ENCODE results near the gene CLEC16A. TPM values are rescaled to one million over a fixed set of nuclear protein-coding genes. Genes with fewer than 3 reads are reported as not detected.
"Not testable (repeated sequence)": the region's sequence is repeated elsewhere in the genome, so short reads cannot be mapped to it uniquely, and the experiment has no call there.

The CLEC16A gene
- total and polyA plus RNA-seq, 8 donors = 8.1 to 17.2 (median 10.7) TPM

DNA sequence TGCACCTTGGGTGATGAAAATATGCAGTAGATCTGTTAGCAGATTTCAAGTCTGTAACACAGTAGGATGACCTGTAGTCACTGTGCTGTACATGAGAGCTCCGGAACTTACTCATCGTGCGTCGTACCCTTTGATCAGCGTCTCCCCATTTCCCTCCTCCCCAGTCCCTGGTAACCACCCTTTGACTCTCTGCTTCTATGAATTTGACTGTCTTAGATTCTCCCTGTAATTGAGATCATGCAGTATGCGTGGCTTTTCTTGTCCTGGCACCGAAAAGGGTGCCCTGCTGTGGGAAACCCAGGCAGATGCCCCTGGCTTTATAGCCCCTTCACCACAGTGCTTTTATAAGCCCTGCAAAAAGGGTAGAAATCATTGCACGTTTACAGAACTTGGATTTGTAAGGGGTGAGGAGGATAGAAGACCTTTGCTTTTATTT is 20.5 kb downstream of the CLEC16A start:
- no peak for FAIRE-seq
- WGBS, 2 donors = 90 to 92% methylated on average over 8 of the region's 8 CpGs

GRCh38 chr16:10965440-10966061 is 21.2 kb downstream of the CLEC16A start:
- Histone ChIP-seq H3K36me3 (no peaks in the 10 kb centered on the region), H3K27ac (no peak overlapping the region), H3K27me3 (no peaks in the 10 kb centered on the region), H3K4me1 (peaks cover 0 to 6% (median 0%) of the 10 kb centered on the region in 3 donors), H3K4me3 (no peak overlapping the region), H3K9me3 (no peaks in the 10 kb centered on the region)
- FAIRE-seq (no peak), DNase-seq (no peak), ATAC-seq (no peak)
- TF ChIP-seq CTCF (IDR thresholded peaks at IDR 0.05) = no peak
- intact Hi-C loops (cut with DNase I) = loop anchor here in 1 of 3 donors (5.0 kb wide), 1 partner anchor 287 kb away; no protein-coding TSS in a partner anchor
- 76 to 78% methylated on average over 6 of the region's 6 CpGs for WGBS, 2 donors

More for the DNA sequence above, 20.5 kb downstream of the CLEC16A start:
- DNase-seq (no peak), ATAC-seq (no peak)
- H3K4me3 ChIP-seq = no peak overlapping the region
- no peaks in the 10 kb centered on the region for H3K27me3 ChIP-seq
- intact Hi-C loops (cut with DNase I) = loop anchor here in 1 of 3 donors (5.0 kb wide), 1 partner anchor 287 kb away; no protein-coding TSS in a partner anchor
- H3K4me1 ChIP-seq = peaks cover 0 to 6% (median 0%) of the 10 kb centered on the region in 3 donors
- no peaks in the 10 kb centered on the region for H3K36me3 ChIP-seq
- H3K27ac ChIP-seq = no peak overlapping the region
- H3K9me3 ChIP-seq = no peaks in the 10 kb centered on the region
- TF ChIP-seq CTCF (IDR thresholded peaks at IDR 0.05) = no peak

DNA sequence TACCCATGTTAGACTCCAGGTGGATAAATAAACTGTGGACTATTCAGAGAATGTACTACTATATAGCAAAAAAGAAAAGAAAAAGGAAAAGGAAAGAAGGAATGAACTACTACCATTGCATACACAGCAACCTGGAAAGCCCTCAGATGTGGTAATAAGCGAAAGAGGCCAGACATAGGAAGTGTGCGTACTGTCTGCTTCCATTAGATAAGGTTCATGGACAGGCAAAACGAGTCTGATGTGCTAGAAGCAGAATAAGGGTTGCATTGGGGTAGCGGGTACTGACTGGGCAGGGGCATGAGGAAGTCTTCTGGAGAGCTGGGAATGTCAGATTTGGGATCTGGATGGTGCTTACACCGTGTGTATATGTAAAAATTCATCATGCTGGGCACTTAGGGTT is 21.8 kb downstream of the CLEC16A start:
- TF ChIP-seq CTCF (IDR thresholded peaks at IDR 0.05) = no peak
- no peak overlapping the region for H3K27ac ChIP-seq
- H3K36me3 ChIP-seq = no peaks in the 10 kb centered on the region
- FAIRE-seq (no peak), ATAC-seq (no peak), DNase-seq (no peak)
- H3K27me3 ChIP-seq = no peaks in the 10 kb centered on the region
- H3K4me1 ChIP-seq = peaks cover 0 to 6% (median 0%) of the 10 kb centered on the region in 3 donors
- H3K9me3 ChIP-seq = no peaks in the 10 kb centered on the region
- WGBS, 2 donors = 79 to 87% methylated on average over 5 of the region's 5 CpGs
- intact Hi-C loops (cut with DNase I) = loop anchor here in 1 of 3 donors (5.0 kb wide), 1 partner anchor 286 kb away; no protein-coding TSS in a partner anchor
- no peak overlapping the region for H3K4me3 ChIP-seq

DNA sequence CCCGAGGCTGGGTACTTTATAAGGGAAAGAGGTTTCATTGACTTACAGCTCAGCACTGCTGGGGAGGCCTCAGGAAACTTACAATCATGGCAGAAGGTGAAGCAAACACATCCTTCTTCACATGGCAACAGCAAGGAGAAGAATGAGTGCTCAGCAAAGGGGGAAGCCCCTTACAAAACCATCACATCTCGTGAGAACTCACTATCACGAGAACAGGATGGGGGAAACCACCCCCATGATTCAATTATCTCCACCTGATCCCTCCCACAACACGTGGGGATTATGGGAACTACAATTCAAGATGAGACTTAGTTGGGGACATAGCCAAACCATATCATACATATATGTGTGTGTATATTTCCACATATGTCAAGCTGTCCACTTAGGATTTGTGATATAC is 22.2 kb downstream of the CLEC16A start:
- DNase-seq, ATAC-seq, FAIRE-seq, H3K27me3 ChIP-seq, H3K4me3 ChIP-seq, H3K4me1 ChIP-seq, H3K27ac ChIP-seq, H3K9me3 ChIP-seq, H3K36me3 ChIP-seq: not testable (repeated sequence)
- 66 to 77% methylated on average over 4 of the region's 4 CpGs for WGBS, 2 donors
- intact Hi-C loops (cut with DNase I) = loop anchor here in 1 of 3 donors (5.0 kb wide), 1 partner anchor 286 kb away; no protein-coding TSS in a partner anchor

DNA sequence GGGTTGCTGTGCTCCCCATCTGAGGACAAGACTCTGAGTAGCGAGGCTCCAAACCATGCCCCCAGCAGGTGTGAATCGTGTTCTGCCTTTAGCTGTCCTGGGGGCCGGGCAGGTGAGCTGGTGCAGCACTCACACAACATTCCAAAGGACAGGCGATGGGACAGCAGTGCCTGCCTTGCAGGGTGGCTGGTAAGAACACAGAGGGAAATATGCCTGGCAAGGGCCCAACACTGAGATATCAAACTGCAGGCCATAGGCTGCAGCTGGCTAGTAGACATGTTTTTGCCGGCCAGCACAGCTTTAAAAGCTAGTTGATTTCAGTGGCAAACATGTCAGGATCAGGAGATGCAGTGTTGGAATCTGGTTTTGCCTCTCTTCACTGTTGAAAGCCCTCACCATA is 23.6 kb downstream of the CLEC16A start:
- 41 to 42% methylated on average over 5 of the region's 5 CpGs for WGBS, 2 donors
- H3K27ac ChIP-seq = peak overlapping the region in 1 of 4 donors; percentile 38
- FAIRE-seq (no peak), ATAC-seq (peak in 3 of 4 donors; percentile 27 to 64 (median 63)), DNase-seq (peak in 4 of 6 donors; percentile 37 to 60 (median 47))
- no peak for TF ChIP-seq CTCF (IDR thresholded peaks at IDR 0.05)
- H3K27me3 ChIP-seq = no peaks in the 10 kb centered on the region
- peaks cover 0 to 6% (median 0%) of the 10 kb centered on the region in 3 donors for H3K4me1 ChIP-seq
- H3K9me3 ChIP-seq = no peaks in the 10 kb centered on the region
- intact Hi-C loops (cut with DNase I) = loop anchor here in 1 of 3 donors (5.0 kb wide), 1 partner anchor 284 kb away; no protein-coding TSS in a partner anchor
- no peak overlapping the region for H3K4me3 ChIP-seq
- no peaks in the 10 kb centered on the region for H3K36me3 ChIP-seq
